Panc1 (cell line): Measurements from ENCODE around the gene RMND1. TPM values are rescaled to one million over a fixed set of nuclear protein-coding genes. Genes with fewer than 3 reads are reported as not detected.

Experiments
- ATAC-seq: fragments of 200-7000 bp; cut with Tn5 transposase; 2 replicates; pipeline ENCODE4 v1.9.1; 2020; ENCODE audit warnings: mild to moderate bottlenecking, moderate library complexity
- BruUV-seq: library from RNA; stranded (reverse); fragments of 400-500 nt; replicated peaks from 2 replicates; lab custom pipeline; 2021; lab: Mats Ljungman, UMichigan
- CTCF ChIA-PET: fragments of 300-600 bp; sonication (Branson Sonifier 250); formaldehyde crosslinking; loops from one replicate; lab custom pipeline; 2022; ENCODE audit warnings: antibody characterized with exemption; lab: Charles Lee
- POLR2A ChIA-PET: fragments of 300-600 bp; sonication (Branson Sonifier 250); formaldehyde crosslinking; loops from one replicate; lab custom pipeline; 2022; ENCODE audit warnings: antibody characterized with exemption; lab: Charles Lee
- DNase-seq: peaks from one replicate; pipeline ENCODE4 v3.0.0-alpha.2; 2010; ENCODE audit warnings: low read depth, low spot score
- H3K27ac ChIP-seq: 2 replicates; pipeline ENCODE4 v1.5.1; 2011; ENCODE audit warnings: mild to moderate bottlenecking, low read length, inconsistent platforms
- H3K27me3 ChIP-seq: fragments of 200-500 bp; sonication (Bioruptor generic); 2 replicates; pipeline ENCODE4 v1.6.0; 2014; ENCODE audit warnings: low read length, inconsistent platforms; ENCODE audit not compliant: control insufficient read depth, insufficient read depth
- H3K36me3 ChIP-seq: fragments of 200-500 bp; sonication (Bioruptor generic); 2 replicates; pipeline ENCODE4 v1.5.1; 2014; ENCODE audit warnings: inconsistent platforms, mild to moderate bottlenecking, low read length, moderate library complexity; ENCODE audit not compliant: control insufficient read depth, insufficient read depth
- H3K4me1 ChIP-seq: 2 replicates; pipeline ENCODE4 v1.5.1; 2011; ENCODE audit warnings: inconsistent platforms, mild to moderate bottlenecking, low read length, moderate library complexity; ENCODE audit not compliant: control insufficient read depth, insufficient read depth
- H3K4me3 ChIP-seq, 2 experiments: 2 replicates each; pipeline ENCODE4 v1.5.1; 2011 to 2012; ENCODE audit warnings: low read depth in 2 of 2, low read length in 2 of 2, mild to moderate bottlenecking in 2 of 2, inconsistent platforms in 1 of 2, moderate library complexity in 1 of 2
- H3K9me3 ChIP-seq: fragments of 200-500 bp; sonication (Bioruptor generic); 2 replicates; pipeline ENCODE4 v1.5.1; 2014; ENCODE audit warnings: low read depth, mild to moderate bottlenecking, inconsistent platforms, low read length, moderate library complexity; ENCODE audit not compliant: control insufficient read depth, insufficient read depth
- CTCF ChIP-seq: fragments of 450-650 bp; IDR thresholded peaks from 2 replicates; pipeline ENCODE4 v1.5.1; 2017; ENCODE audit warnings: mild to moderate bottlenecking
- POLR2AphosphoS5 ChIP-seq: IDR thresholded peaks from 2 replicates; pipeline ENCODE4 v1.6.1; 2012; ENCODE audit warnings: mild to moderate bottlenecking, low read depth, low read length, moderate library complexity
- REST ChIP-seq, 2 experiments: IDR thresholded peaks; 2 replicates each; pipeline ENCODE4 v1.6.1; 2011 to 2012; ENCODE audit warnings: low read depth in 2 of 2, control low read depth in 1 of 2, low read length in 1 of 2, mild to moderate bottlenecking in 1 of 2, moderate library complexity in 1 of 2; ENCODE audit not compliant: insufficient read depth in 1 of 2
- SIN3A ChIP-seq: IDR thresholded peaks from 2 replicates; pipeline ENCODE4 v1.6.1; 2012; ENCODE audit warnings: low read depth, mild to moderate bottlenecking, low read length, moderate library complexity, borderline replicate concordance; ENCODE audit not compliant: insufficient read depth
- TCF7L2 ChIP-seq: IDR thresholded peaks from 2 replicates; pipeline ENCODE4 v1.6.1; 2011; ENCODE audit warnings: mild to moderate bottlenecking, low read depth, low read length, inconsistent platforms
- in situ Hi-C: cut with HindIII; loops from 2 replicates; pipeline ENCODE4 v1.10.0; 2016; ENCODE audit warnings: low sequenced_read_pairs, low pct_unique_long_range_greater_than_20kb
- intact Hi-C: fragments of 100-400 bp; cut with micrococcal nuclease; formaldehyde crosslinking; loops from one replicate; pipeline ENCODE4 v1.10.0; 2022; ENCODE audit not compliant: unreplicated experiment
- total RNA-seq: library from RNA; stranded (reverse); gene quantifications from one replicate; pipeline ENCODE4 v1.2.1, GENCODE V29; 2021; ENCODE audit not compliant: unreplicated experiment

Gene RMND1
- total RNA-seq, 1 experiment from 2014 or later, result 16.1 TPM

GRCh38 chr6:151440498-151440897 is 11.4 kb downstream of the RMND1 start:
- no TSS peak for BruUV-seq
- no peak overlapping the region for H3K4me3 ChIP-seq
- H3K27me3 ChIP-seq, result no peaks in the 10 kb centered on the region
- peaks cover 5% of the 10 kb centered on the region for H3K4me1 ChIP-seq
- in situ Hi-C loops (no loop called here), intact Hi-C loops (no loop called here)
- POLR2A ChIA-PET, result no interaction called here
- DNase-seq, result no peak
- peaks cover 7% of the 10 kb centered on the region for H3K36me3 ChIP-seq
- no peak for ATAC-seq
- CTCF ChIA-PET, result no interaction called here
- no peak overlapping the region for H3K27ac ChIP-seq
- TF ChIP-seq REST (IDR thresholded peaks at IDR 0.05; ENCODE audit: insufficient read depth in 1 of 2, low read depth in 2 of 2, low read length in 1 of 2), result no peak
- no peaks in the 10 kb centered on the region for H3K9me3 ChIP-seq

GRCh38 chr6:151437401-151437800 is 14.5 kb downstream of the RMND1 start:
- intact Hi-C loops, result no loop called here
- Histone ChIP-seq H3K36me3 (peaks cover 7% of the 10 kb centered on the region), H3K9me3 (no peaks in the 10 kb centered on the region), H3K4me1 (peaks cover 5% of the 10 kb centered on the region), H3K27ac (no peak overlapping the region), H3K4me3 (no peak overlapping the region), H3K27me3 (no peaks in the 10 kb centered on the region)
- BruUV-seq, result no TSS peak
- ATAC-seq (no peak), DNase-seq (no peak)
- ChIA-PET CTCF (no interaction called here), POLR2A (no interaction called here)
- TF ChIP-seq SIN3A, result no peak
- TF ChIP-seq POLR2AphosphoS5, result no peak
- TF ChIP-seq TCF7L2, result no peak
- TF ChIP-seq REST (IDR thresholded peaks at IDR 0.05; ENCODE audit: insufficient read depth in 1 of 2, low read depth in 2 of 2, low read length in 1 of 2), result no peak
- no peak for TF ChIP-seq CTCF
- in situ Hi-C loops, result no loop called here
